Muscle of arm (tissue), 12 donors: ENCODE results near the gene MTIF2. TPM values are rescaled to one million over a fixed set of nuclear protein-coding genes. Genes with fewer than 3 reads are reported as not detected.
"Not testable (repeated sequence)": the region's sequence is repeated elsewhere in the genome, so short reads cannot be mapped to it uniquely, and the experiment has no call there.

Experiments
- DNase-seq: peaks from one replicate; pipeline ENCODE4 v3.0.0-alpha.2; 2013
- polyA plus RNA-seq, 12 donors: library from polyadenylated mRNA; unstranded; fragments of 120-200 nt; gene quantifications; one replicate each; pipeline ENCODE4 v1.2.1, GENCODE V29; 2013; ENCODE audit not compliant: insufficient read length in 12 of 12

The MTIF2 gene
- polyA plus RNA-seq, 12 donors = 19.6 to 33.7 (median 22.9) TPM; not detected in 1

DNA sequence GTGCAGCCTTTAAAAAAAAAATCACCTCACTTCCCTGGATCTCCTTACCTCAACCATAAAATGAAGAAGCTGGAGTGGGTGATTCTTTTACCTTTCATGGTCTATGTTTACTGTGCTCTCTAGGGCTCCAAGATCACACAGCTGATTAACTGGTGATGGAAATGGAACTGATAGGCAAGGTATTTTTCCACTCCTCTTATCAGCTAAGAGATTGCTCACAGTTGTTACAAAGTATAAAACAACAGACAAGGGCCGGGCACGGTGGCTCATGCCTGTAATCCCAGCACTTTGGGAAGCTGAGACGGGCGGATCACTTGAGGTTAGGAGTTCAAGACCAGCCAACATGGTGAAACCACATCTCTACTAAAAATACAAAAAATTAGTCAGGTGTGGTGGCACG, 22.0 kb downstream of the MTIF2 start:
- DNase-seq = no peak

DNA sequence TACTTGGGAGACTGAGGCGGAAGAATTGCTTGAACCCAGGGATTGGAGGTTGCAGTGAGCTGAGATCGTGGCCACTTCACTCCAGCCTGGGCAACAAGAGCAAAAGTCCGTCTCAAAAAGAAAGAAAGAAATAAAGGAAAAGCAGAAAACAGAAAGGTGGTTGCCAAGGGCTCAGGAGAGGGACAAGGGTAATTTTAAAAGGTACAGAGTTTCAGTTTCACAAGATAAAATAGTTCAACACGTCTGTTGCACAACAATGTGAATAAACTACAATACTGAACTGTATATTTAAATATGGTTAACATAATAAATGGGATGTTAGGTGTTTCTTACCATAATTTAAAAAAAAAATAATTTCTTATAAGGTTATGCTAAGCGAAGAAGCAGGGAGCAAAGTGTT, 23.6 kb downstream of the MTIF2 start:
- DNase-seq = no peak

GRCh38 chr2:55242617-55243016, 26.4 kb downstream of the MTIF2 start:
- no peak for DNase-seq

- not testable (repeated sequence) for DNase-seq
Observed at GRCh38 chr2:55241582-55241981, 27.4 kb downstream of the MTIF2 start.

DNA sequence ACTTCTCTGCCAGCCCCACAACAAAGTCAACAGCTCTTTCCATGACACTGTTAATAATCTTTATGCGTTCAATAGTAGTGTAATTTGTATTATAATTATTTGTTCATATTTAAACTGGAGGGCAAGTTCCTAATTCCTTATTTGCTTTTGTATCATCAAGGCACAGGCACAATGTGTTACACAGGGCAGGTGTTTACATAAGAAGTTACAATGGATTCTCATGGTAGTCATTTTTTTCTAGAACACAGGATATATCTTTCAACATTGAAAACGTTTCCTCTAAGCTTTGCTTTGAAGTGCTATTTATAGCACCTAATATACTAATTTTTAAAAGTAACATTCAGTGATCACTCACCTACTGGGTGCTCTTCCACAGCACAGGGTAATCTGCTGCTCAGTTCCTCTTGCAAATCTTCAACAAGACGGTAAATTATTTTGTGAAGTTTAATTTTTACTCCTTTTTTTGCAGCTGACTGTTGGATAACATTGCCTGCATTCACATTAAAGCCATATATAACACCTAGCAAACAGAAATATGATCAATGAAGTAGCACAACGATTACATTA, 29.3 kb downstream of the MTIF2 start:
- DNase-seq = no peak

- DNase-seq = no peak
Observed at GRCh38 chr2:55236992-55237543, 32.0 kb downstream of the MTIF2 start.

- DNase-seq = no peak
Observed at GRCh38 chr2:55235724-55236538, 33.1 kb downstream of the MTIF2 start.

DNA sequence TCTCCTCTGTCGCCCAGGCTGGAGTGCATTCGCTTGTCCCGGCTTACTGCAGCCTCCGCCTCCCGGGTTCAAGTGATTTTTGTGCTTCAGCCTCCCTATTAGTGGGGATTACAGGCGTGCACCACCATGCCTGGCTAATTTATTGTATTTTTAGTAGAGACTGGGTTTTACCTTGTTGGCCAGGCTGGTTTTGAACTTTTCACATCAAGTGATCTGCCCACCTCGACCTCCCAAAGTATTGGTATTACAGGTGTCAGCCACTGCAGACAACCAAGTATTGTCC, 35.4 kb downstream of the MTIF2 start:
- DNase-seq = no peak

DNA sequence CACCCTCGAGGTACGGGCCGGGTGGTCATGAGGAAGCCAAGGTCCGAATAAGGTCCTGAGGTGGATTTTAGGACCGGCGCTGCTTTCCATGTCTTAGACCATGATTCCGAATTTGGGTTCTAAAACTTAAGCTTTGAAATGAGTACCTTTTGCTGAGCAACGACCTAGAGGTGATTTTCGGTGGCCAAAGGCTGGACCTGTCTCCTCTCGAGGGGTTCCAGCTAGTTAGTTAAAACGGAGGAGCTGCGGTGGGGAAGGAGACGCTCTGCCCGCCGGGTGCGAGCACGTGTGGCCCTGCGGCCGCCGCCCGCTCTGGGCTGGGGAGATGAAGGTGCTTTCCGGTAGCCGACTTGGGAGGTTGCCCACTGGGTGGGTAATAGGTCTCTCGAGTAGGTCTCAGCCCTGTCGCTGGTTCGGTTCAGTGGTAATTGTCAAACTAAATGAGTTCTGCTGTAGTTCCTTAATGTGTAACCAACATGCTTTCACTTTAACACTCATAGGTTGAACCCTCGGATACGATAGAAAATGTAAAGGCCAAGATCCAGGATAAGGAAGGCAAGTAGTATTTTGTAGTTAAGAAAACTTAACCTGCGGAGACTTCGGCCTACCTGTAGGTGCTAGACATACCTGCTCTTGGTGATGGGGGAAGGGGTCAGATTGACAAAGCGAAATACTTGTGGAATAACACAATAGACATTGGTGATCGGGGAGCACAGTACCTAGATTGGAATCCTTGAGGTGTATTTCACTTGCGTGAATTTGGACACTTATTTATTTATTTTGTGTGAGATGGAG, 36.0 kb downstream of the MTIF2 start:
- DNase-seq = no peak

- peak; percentile 97 for DNase-seq
Observed at GRCh38 chr2:55232084-55232862, 36.8 kb downstream of the MTIF2 start, which contains the start of the genes CLHC1 and RPS27A. TSS of gene CLHC1 (minus strand) at chr2:55232293. CDS start at chr2:55222411, 9,882 bp downstream. TSS of gene RPS27A (plus strand) at chr2:55232688. CDS start at chr2:55232825, 137 bp downstream.

GRCh38 chr2:55231546-55232083, 37.4 kb downstream of the MTIF2 start:
- no peak for DNase-seq

- DNase-seq = no peak
Observed at GRCh38 chr2:55230551-55230950, 38.5 kb downstream of the MTIF2 start.

- no peak for DNase-seq
Observed at GRCh38 chr2:55229221-55229620, 39.8 kb downstream of the MTIF2 start.

- no peak for DNase-seq
Observed at GRCh38 chr2:55228226-55228563, 40.8 kb downstream of the MTIF2 start.

- DNase-seq = not testable (repeated sequence)
Observed at GRCh38 chr2:55227437-55228225, 41.4 kb downstream of the MTIF2 start.

DNA sequence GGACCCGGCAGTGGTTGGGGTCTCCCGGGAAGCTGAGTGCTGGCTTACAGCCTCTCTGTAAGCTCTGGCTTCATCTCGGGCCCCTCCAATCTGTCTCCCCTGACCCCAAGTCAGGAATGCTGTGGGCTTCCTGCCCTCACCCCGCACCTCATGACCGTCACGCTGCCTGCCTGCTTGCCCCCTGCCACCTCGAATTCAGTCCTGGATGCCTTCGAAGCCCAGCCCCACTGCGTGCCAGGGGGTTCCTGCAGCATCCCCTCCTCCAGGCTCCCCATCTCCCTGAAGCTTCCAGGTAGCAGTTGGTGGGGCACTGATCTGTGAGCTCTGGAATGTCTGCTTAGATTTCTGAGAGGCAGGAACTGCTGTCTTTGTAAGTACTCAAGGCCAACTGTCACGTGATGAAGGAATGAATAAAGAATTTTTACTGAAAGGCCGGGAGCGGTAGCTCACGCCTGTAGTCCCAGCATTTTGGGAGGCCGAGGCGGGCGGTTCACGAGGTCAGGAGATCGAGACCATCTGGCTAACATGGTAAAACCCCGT, 43.5 kb downstream of the MTIF2 start:
- no peak for DNase-seq

- DNase-seq = no peak
Observed at GRCh38 chr2:55224761-55225261, 44.2 kb downstream of the MTIF2 start.

DNA sequence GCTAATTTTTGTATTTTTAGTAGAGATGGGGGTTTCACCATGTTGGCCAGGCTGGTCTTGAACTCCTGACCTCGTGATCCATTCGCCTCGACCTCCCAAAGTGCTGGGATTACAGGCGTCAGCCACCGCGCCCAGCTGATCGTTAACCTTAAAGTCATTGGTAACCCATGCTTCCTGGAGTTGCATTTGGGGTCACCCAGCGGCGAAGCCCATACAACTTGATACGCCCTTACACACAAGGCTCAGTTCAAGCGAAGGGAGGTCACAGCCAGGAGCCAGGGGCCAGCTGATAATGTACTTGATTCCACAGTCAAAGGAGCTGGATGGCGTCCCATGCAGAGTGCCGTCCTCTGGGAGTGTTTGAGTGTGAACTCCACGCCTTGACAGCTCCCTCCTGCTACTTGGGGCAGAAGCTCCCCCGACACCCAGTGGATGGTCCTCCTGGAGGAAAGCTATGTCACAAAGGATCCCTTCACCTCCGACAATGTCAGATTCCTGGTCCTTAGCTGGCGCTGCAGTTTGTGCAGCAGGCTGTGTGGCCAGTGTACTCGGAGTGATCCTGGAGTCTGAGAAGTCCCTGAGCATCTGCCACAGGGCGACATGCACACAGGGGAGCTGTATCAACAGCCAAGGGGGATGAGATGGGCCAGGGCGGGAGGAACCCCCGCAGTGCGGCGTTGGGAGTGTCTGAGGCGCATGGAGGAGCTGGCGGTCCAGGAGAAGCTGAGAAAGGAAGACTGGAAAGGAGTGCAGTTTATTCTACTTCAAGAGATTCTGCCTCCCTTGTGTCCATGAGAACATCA, 44.9 kb downstream of the MTIF2 start:
- DNase-seq = peak; percentile 9

DNA sequence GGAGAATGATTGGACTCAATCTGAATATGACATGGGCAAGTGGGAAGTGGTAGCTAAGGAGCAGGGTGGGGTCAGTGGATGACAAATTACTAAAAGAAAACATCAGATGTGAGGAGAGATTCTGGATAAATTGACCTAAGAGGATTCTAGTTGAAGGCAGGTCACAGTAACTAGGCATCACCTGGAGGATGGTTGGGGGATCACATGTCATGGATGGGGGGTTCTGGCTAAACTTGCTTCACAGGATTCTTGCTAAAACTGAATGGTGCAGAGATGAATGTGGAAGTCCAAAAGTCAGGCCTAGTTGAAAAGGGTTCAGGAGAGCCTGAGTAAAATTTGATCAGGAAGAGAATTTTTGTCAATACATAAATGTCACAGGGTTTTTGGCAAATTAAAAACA, 55.2 kb downstream of the MTIF2 start:
- DNase-seq = no peak
